ENCODE results near the gene PDLIM7.

PDLIM7 gene

GRCh38 chr5:177504086-177505056 is 7.0 kb upstream of the PDLIM7 start:
- no peak for TF ChIP-seq CTCF (IDR thresholded peaks at IDR 0.05)
- no peaks in the 10 kb centered on the region for H3K79me2 ChIP-seq
- peaks cover 7% of the 10 kb centered on the region for H3K4me1 ChIP-seq
- no peaks in the 10 kb centered on the region for H3K27me3 ChIP-seq (ENCODE audit: control insufficient read depth, insufficient read depth, low read length)
- no peaks in the 10 kb centered on the region for H3K9me3 ChIP-seq (ENCODE audit: control insufficient read depth, low read length)
- H3K9ac ChIP-seq: no peak overlapping the region
- H3K4me3 ChIP-seq (ENCODE audit: low read depth, low read length): no peak overlapping the region
- no peaks in the 10 kb centered on the region for H3K36me3 ChIP-seq (ENCODE audit: control insufficient read depth, insufficient read depth, low read length)
- no peak overlapping the region for H3K4me2 ChIP-seq (ENCODE audit: low read length)
- H2AFZ ChIP-seq: no peak overlapping the region
- H3K27ac ChIP-seq: no peak overlapping the region

- no peaks in the 10 kb centered on the region for H3K27me3 ChIP-seq (ENCODE audit: control insufficient read depth, insufficient read depth, low read length)
- no peaks in the 10 kb centered on the region for H3K9me3 ChIP-seq (ENCODE audit: control insufficient read depth, low read length)
- no peak overlapping the region for H3K27ac ChIP-seq
- H3K4me2 ChIP-seq (ENCODE audit: low read length): no peak overlapping the region
- no peak overlapping the region for H3K9ac ChIP-seq
- no peaks in the 10 kb centered on the region for H3K36me3 ChIP-seq (ENCODE audit: control insufficient read depth, insufficient read depth, low read length)
- no peak for TF ChIP-seq CTCF (IDR thresholded peaks at IDR 0.05)
- no peak overlapping the region for H3K4me3 ChIP-seq (ENCODE audit: low read depth, low read length)
- H2AFZ ChIP-seq: no peak overlapping the region
- no peaks in the 10 kb centered on the region for H3K79me2 ChIP-seq
- peaks cover 7% of the 10 kb centered on the region for H3K4me1 ChIP-seq
Measured at GRCh38 chr5:177503351-177504085, 6.1 kb upstream of the PDLIM7 start.

GRCh38 chr5:177502886-177503285 is 5.5 kb upstream of the PDLIM7 start:
- no peaks in the 10 kb centered on the region for H3K9me3 ChIP-seq (ENCODE audit: control insufficient read depth, low read length)
- peaks cover 7% of the 10 kb centered on the region for H3K4me1 ChIP-seq
- no peak overlapping the region for H3K4me2 ChIP-seq (ENCODE audit: low read length)
- H3K79me2 ChIP-seq: no peaks in the 10 kb centered on the region
- no peaks in the 10 kb centered on the region for H3K27me3 ChIP-seq (ENCODE audit: control insufficient read depth, insufficient read depth, low read length)
- H2AFZ ChIP-seq: no peak overlapping the region
- no peak for TF ChIP-seq CTCF (IDR thresholded peaks at IDR 0.05)
- no peaks in the 10 kb centered on the region for H3K36me3 ChIP-seq (ENCODE audit: control insufficient read depth, insufficient read depth, low read length)
- H3K27ac ChIP-seq: no peak overlapping the region
- H3K9ac ChIP-seq: no peak overlapping the region
- H3K4me3 ChIP-seq (ENCODE audit: low read depth, low read length): no peak overlapping the region

- Histone ChIP-seq H3K27me3 (ENCODE audit: control insufficient read depth, insufficient read depth, low read length) (no peaks in the 10 kb centered on the region), H3K36me3 (ENCODE audit: control insufficient read depth, insufficient read depth, low read length) (no peaks in the 10 kb centered on the region)
Measured at GRCh38 chr5:177501874-177502678, 4.7 kb upstream of the PDLIM7 start.

More at GRCh38 chr5:177501874-177502678, 4.7 kb upstream of the PDLIM7 start:
- no peak for TF ChIP-seq CTCF (IDR thresholded peaks at IDR 0.05)
- Histone ChIP-seq H2AFZ (no peak overlapping the region), H3K4me2 (ENCODE audit: low read length) (no peak overlapping the region), H3K4me1 (peaks cover 7% of the 10 kb centered on the region), H3K4me3 (ENCODE audit: low read depth, low read length) (no peak overlapping the region), H3K9ac (no peak overlapping the region), H3K9me3 (ENCODE audit: control insufficient read depth, low read length) (no peaks in the 10 kb centered on the region), H3K27ac (no peak overlapping the region), H3K79me2 (no peaks in the 10 kb centered on the region)
